ENCODE results near the gene CFAP251. TPM values are rescaled to one million over a fixed set of nuclear protein-coding genes. Genes with fewer than 3 reads are reported as not detected.

CFAP251 gene
- polyA plus RNA-seq, 10 donors = 0.54 to 2.2 (median 1.2) TPM

GRCh38 chr12:122050706-122051105 is 132.3 kb downstream of the CFAP251 start:
- no peak for DNase-seq

- DNase-seq = no peak
Observed at GRCh38 chr12:122051231-122051876, 133.0 kb downstream of the CFAP251 start.

- no peak for DNase-seq
Observed at GRCh38 chr12:122052285-122052684, 133.9 kb downstream of the CFAP251 start.

Other genes starting within 250 kb of the CFAP251 start
- under 1 TPM; 0.12 to 0.74 (median 0.29) TPM for gene MORN3, start 248.9 kb upstream of the CFAP251 start, polyA plus RNA-seq (ENCODE audit: insufficient read length in 10 of 10)
- 10 to 100 TPM; 10.6 to 22.9 (median 17.0) TPM for gene TMEM120B, start 205.8 kb upstream of the CFAP251 start, polyA plus RNA-seq (ENCODE audit: insufficient read length in 10 of 10)
- gene RHOF, start 124.9 kb upstream of the CFAP251 start, polyA plus RNA-seq (ENCODE audit: insufficient read length in 10 of 10) = 1 to 10 TPM; 1.3 to 4.6 (median 2.2) TPM
- 10 to 100 TPM in 3 of 10 donors, 1 to 10 TPM in 7; 6.6 to 11.2 (median 8.7) TPM for gene SETD1B, start 114.6 kb upstream of the CFAP251 start, polyA plus RNA-seq (ENCODE audit: insufficient read length in 10 of 10)
- under 1 TPM in 2 of 10 donors, not detected in 8; 0.11 to 0.14 TPM for gene HPD, start 59.7 kb upstream of the CFAP251 start, polyA plus RNA-seq (ENCODE audit: insufficient read length in 10 of 10)
- gene PSMD9, start 29.8 kb upstream of the CFAP251 start, polyA plus RNA-seq (ENCODE audit: insufficient read length in 10 of 10) = 10 to 100 TPM; 33.4 to 56.1 (median 42.0) TPM
- gene BCL7A, start 103.3 kb downstream of the CFAP251 start, polyA plus RNA-seq (ENCODE audit: insufficient read length in 10 of 10) = 10 to 100 TPM; 12.5 to 17.5 (median 14.7) TPM
- 10 to 100 TPM; 22.1 to 36.0 (median 28.1) TPM for gene MLXIP, start 160.2 kb downstream of the CFAP251 start, polyA plus RNA-seq (ENCODE audit: insufficient read length in 10 of 10)

All from muscle of back (tissue), 11 donors.